GM23248 (cell line): ENCODE data around the gene TENM4. TPM values are rescaled to one million over a fixed set of nuclear protein-coding genes. Genes with fewer than 3 reads are reported as not detected.
"Not testable (repeated sequence)": the region's sequence is repeated elsewhere in the genome, so short reads cannot be mapped to it uniquely, and the experiment has no call there.

Experiments
- DNase-seq: peaks from one replicate; pipeline ENCODE4 v3.0.0-alpha.2; 2015
- H2AFZ ChIP-seq: fragments of 200-600 bp; sonication (generic); 2 replicates; pipeline ENCODE4 v1.6.1; 2016; ENCODE audit warnings: antibody characterized with exemption
- H3F3A ChIP-seq: fragments of 200-600 bp; sonication (generic); 2 replicates; pipeline ENCODE4 v1.6.1; 2016; ENCODE audit warnings: mild to moderate bottlenecking, antibody characterized with exemption, mixed run types; ENCODE audit not compliant: insufficient read depth
- H3K27ac ChIP-seq: fragments of 200-600 bp; sonication (generic); 2 replicates; pipeline ENCODE4 v1.5.1; 2016; ENCODE audit warnings: mild to moderate bottlenecking
- H3K27me3 ChIP-seq: fragments of 200-600 bp; sonication (generic); replicated peaks from 2 replicates; pipeline ENCODE4 v1.6.1; 2016; ENCODE audit warnings: mild to moderate bottlenecking; ENCODE audit not compliant: insufficient read depth
- H3K36me3 ChIP-seq: fragments of 200-600 bp; sonication (generic); 2 replicates; pipeline ENCODE4 v1.6.1; 2016; ENCODE audit warnings: low read depth, mild to moderate bottlenecking
- H3K4me1 ChIP-seq: fragments of 200-600 bp; sonication (generic); 2 replicates; pipeline ENCODE4 v1.6.1; 2016; ENCODE audit warnings: mild to moderate bottlenecking; ENCODE audit not compliant: insufficient read depth
- H3K4me2 ChIP-seq: fragments of 200-600 bp; sonication (generic); one replicate; pipeline ENCODE4 v1.6.1; 2016; ENCODE audit warnings: mild to moderate bottlenecking; ENCODE audit not compliant: unreplicated experiment
- H3K4me3 ChIP-seq: fragments of 200-600 bp; sonication (generic); 2 replicates; pipeline ENCODE4 v1.5.1; 2016; ENCODE audit warnings: mild to moderate bottlenecking
- H3K79me2 ChIP-seq: fragments of 200-600 bp; sonication (generic); 2 replicates; pipeline ENCODE4 v1.6.1; 2016; ENCODE audit warnings: mild to moderate bottlenecking; ENCODE audit not compliant: insufficient read depth
- H3K9ac ChIP-seq: fragments of 200-600 bp; sonication (generic); 2 replicates; pipeline ENCODE4 v1.6.1; 2016; ENCODE audit warnings: mild to moderate bottlenecking
- H3K9me2 ChIP-seq: fragments of 200-600 bp; sonication (generic); 2 replicates; pipeline ENCODE4 v1.6.1; 2016; ENCODE audit warnings: mixed run types, mild to moderate bottlenecking, moderate library complexity; ENCODE audit not compliant: insufficient read depth
- H3K9me3 ChIP-seq: fragments of 200-600 bp; sonication (generic); one replicate; pipeline ENCODE4 v1.6.1; 2017; ENCODE audit warnings: low read depth
- H4K20me1 ChIP-seq: fragments of 200-600 bp; sonication (generic); 2 replicates; pipeline ENCODE4 v1.6.0; 2016; ENCODE audit not compliant: insufficient read depth
- EZH2 ChIP-seq: fragments of 200-600 bp; sonication (generic); IDR thresholded peaks from 2 replicates; pipeline ENCODE4 v1.6.1; 2018; ENCODE audit warnings: antibody characterized with exemption, mild to moderate bottlenecking; ENCODE audit not compliant: insufficient read depth, poor library complexity, severe bottlenecking
- EZH2phosphoT487 ChIP-seq: fragments of 200-600 bp; sonication (generic); IDR thresholded peaks from 2 replicates; pipeline ENCODE4 v1.6.1; 2018; ENCODE audit warnings: antibody characterized with exemption, moderate library complexity, mild to moderate bottlenecking, low read depth; ENCODE audit not compliant: insufficient read depth
- WGBS, 2 experiments: methylation state at CpG; one replicate each; pipeline ENCODE4 v1.1.6; 2015 to 2017; ENCODE audit warnings: low lambda C conversion rate in 2 of 2, low coverage in 1 of 2; ENCODE audit errors: missing lambda C conversion rate in 2 of 2; 5-methylcytosine and 5-hydroxymethylcytosine counted together
- in situ Hi-C: fragments of 300-500 bp; cut with MboI; formaldehyde crosslinking; loops from 2 replicates; pipeline ENCODE4 v1.15.0; 2020
- polyA plus RNA-seq: library from polyadenylated mRNA; unstranded; fragments of >200 nt; fragmentation: Nextera tagmentation; extraction: Ambion mirVana; gene quantifications from 2 replicates; pipeline ENCODE4 v1.2.1, GENCODE V29; 2016
- total RNA-seq: library from RNA; depleted of rRNA; stranded (reverse); fragments of >200 nt; shearing (Covaris generic); gene quantifications from 2 replicates; pipeline ENCODE4 v1.2.3, GENCODE V29; 2014

The TENM4 gene
- total and polyA plus RNA-seq, 2 experiments from 2014 or later, result 0.11 to 0.48 TPM

DNA sequence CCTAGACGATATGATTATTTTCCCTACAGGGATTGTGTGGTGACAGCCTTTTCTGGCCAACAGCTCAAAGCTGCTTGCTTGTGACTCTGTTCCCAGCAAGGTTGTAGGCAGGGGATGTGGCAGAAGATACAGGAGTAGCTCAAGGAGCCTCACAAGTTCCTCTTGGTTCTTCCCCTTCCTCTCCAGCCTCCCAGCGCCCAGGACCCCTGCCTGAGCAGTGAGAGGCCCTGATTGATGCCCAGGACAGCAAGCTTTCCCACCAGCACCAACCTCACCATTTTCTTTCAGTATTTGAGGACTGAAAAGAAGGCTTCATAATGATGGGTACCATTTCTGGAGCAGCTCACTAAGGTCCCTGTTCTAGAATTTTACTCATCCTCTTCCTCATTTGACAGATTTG lies 248.0 kb downstream of the TENM4 start:
- Histone ChIP-seq H2AFZ (no peak overlapping the region), H3K9me3 (no peaks in the 10 kb centered on the region), H3K9ac (no peak overlapping the region), H4K20me1 (no peaks in the 10 kb centered on the region), H3K4me2 (no peak overlapping the region), H3K27me3 (no peaks in the 10 kb centered on the region; the same call in 1 of the 2 replicates), H3K9me2 (no peaks in the 10 kb centered on the region), H3K4me3 (no peak overlapping the region), H3K79me2 (no peaks in the 10 kb centered on the region), H3K36me3 (no peaks in the 10 kb centered on the region), H3K27ac (no peak overlapping the region), H3F3A (no peaks in the 10 kb centered on the region), H3K4me1 (no peaks in the 10 kb centered on the region)
- WGBS, 2 experiments, result 25 to 37% methylated on average over 2 of the region's 2 CpGs
- in situ Hi-C loops, result no loop called here
- no peak for TF ChIP-seq EZH2phosphoT487
- no peak for TF ChIP-seq EZH2
- no peak for DNase-seq

DNA sequence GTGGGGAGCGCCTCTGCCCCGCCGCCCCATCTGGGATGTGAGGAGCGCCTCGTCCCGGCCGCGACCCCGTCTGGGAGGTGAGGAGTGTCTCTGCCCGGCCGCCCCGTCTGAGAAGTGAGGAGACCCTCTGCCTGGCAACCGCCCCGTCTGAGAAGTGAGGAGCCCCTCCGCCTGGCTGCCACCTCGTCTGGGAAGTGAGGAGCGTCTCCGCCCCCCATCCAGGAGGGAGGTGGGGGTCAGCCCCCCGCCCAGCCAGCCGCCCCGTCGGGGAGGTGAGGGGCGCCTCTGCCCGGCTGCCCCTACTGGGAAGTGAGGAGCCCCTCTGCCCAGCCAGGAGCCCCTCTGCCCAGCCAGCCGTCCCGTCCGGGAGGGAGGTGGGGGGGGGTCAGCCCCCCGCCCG lies 249.1 kb downstream of the TENM4 start:
- H2AFZ ChIP-seq, H3K27ac ChIP-seq, H3K9ac ChIP-seq, H4K20me1 ChIP-seq, H3K27me3 ChIP-seq, H3K9me3 ChIP-seq, H3K79me2 ChIP-seq, DNase-seq, H3K9me2 ChIP-seq, in situ Hi-C loops, H3F3A ChIP-seq, H3K4me1 ChIP-seq, H3K4me3 ChIP-seq, H3K4me2 ChIP-seq, H3K36me3 ChIP-seq: not testable (repeated sequence)
- 79% methylated on average over 19 of the region's 29 CpGs; no CpG with 5 or more reads in 1 of the 2 experiments for WGBS, 2 experiments

DNA sequence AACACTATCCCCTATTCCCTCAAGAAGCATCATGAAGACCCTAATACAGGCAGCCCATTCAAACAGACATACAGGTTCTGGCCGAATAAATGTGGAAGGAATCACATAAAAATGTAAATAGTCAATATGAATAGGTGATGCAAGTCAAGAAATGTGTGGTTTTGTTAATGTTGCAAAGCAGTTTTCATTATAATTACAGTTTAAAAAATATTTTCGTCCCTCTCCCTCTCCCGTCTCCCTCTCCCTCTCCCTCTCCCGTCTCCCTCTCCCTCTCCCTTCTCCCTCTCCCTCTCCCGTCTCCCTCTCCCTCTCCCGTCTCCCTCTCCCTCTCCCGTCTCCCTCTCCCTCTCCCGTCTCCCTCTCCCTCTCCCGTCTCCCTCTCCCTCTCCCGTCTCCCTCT lies 250.3 kb downstream of the TENM4 start:
- H3K9me2 ChIP-seq, H3K9me3 ChIP-seq, H2AFZ ChIP-seq, H3K36me3 ChIP-seq, DNase-seq, H3K27ac ChIP-seq, H3K27me3 ChIP-seq, H3K4me1 ChIP-seq, H3K9ac ChIP-seq, H3F3A ChIP-seq, H3K4me2 ChIP-seq, in situ Hi-C loops, H3K4me3 ChIP-seq, H4K20me1 ChIP-seq, H3K79me2 ChIP-seq: not testable (repeated sequence)
- WGBS, 2 experiments, result 48 to 69% methylated on average over 1 to 10 of the region's 10 CpGs

DNA sequence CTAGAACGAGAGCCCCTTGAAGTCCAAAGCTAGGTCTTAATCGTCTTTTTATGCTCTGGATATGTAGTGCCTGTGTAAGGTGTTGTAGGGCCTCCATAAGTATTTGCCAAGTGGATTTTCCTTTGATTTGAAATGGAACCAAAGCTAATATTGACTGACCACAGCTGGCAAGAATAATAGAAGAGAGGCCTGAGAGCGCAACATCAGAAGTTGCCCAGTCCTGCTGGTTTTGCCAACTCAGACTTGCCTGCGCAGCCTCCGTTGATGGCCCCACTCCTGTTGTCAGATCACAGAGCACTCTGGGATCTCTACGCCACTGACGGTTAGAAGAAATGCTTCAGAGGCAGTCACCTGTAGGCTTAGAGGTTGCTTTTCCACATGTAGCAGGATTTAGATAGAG lies 251.2 kb downstream of the TENM4 start:
- Histone ChIP-seq H3K4me1 (no peaks in the 10 kb centered on the region), H3K9ac (no peak overlapping the region), H3K9me2 (no peaks in the 10 kb centered on the region), H3K36me3 (no peaks in the 10 kb centered on the region), H3F3A (no peaks in the 10 kb centered on the region), H3K79me2 (no peaks in the 10 kb centered on the region), H3K4me3 (no peak overlapping the region), H3K27ac (no peak overlapping the region), H3K9me3 (no peaks in the 10 kb centered on the region), H4K20me1 (no peaks in the 10 kb centered on the region), H3K27me3 (no peaks in the 10 kb centered on the region; the same call in 1 of the 2 replicates), H2AFZ (no peak overlapping the region), H3K4me2 (no peak overlapping the region)
- WGBS, 2 experiments, result 63 to 73% methylated on average over 7 of the region's 7 CpGs
- no peak for DNase-seq
- TF ChIP-seq EZH2 (no peak), EZH2phosphoT487 (no peak)
- in situ Hi-C loops, result no loop called here

DNA sequence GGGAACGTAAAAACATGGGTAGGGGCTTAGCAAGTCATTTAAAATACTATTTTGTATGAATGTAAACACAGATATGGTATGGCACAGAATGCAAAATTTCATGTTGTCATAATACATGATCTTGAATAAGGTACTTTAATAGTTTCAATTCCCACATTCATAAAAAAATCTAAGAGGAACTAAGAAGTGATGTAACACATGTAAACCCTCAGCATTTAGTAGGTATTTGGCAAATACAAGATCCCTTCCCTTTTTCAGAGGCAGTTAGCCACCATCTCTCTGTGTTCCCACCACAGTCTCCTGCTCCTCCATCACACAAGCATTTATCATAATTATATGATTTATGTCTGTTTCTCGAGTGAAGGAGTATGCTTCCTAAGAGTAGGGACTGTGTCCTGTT lies 251.8 kb downstream of the TENM4 start:
- Histone ChIP-seq H3K27ac (no peak overlapping the region), H3K79me2 (no peaks in the 10 kb centered on the region), H4K20me1 (no peaks in the 10 kb centered on the region), H3K4me2 (no peak overlapping the region), H3K4me1 (no peaks in the 10 kb centered on the region), H3K9ac (no peak overlapping the region), H3K27me3 (no peaks in the 10 kb centered on the region; the same call in 1 of the 2 replicates), H3K9me2 (no peaks in the 10 kb centered on the region), H3K36me3 (no peaks in the 10 kb centered on the region), H3K9me3 (no peaks in the 10 kb centered on the region), H3K4me3 (no peak overlapping the region), H2AFZ (no peak overlapping the region), H3F3A (no peaks in the 10 kb centered on the region)
- in situ Hi-C loops, result no loop called here
- TF ChIP-seq EZH2 (no peak), EZH2phosphoT487 (no peak)
- WGBS, 2 experiments, result 8 to 16% methylated on average over 2 of the region's 2 CpGs
- DNase-seq, result no peak
